ENCODE measurements around the gene TWNK. TPM values are rescaled to one million over a fixed set of nuclear protein-coding genes. Genes with fewer than 3 reads are reported as not detected.

TWNK gene
- 3.7 and 6.3 TPM in 2 replicates for total RNA-seq

DNA sequence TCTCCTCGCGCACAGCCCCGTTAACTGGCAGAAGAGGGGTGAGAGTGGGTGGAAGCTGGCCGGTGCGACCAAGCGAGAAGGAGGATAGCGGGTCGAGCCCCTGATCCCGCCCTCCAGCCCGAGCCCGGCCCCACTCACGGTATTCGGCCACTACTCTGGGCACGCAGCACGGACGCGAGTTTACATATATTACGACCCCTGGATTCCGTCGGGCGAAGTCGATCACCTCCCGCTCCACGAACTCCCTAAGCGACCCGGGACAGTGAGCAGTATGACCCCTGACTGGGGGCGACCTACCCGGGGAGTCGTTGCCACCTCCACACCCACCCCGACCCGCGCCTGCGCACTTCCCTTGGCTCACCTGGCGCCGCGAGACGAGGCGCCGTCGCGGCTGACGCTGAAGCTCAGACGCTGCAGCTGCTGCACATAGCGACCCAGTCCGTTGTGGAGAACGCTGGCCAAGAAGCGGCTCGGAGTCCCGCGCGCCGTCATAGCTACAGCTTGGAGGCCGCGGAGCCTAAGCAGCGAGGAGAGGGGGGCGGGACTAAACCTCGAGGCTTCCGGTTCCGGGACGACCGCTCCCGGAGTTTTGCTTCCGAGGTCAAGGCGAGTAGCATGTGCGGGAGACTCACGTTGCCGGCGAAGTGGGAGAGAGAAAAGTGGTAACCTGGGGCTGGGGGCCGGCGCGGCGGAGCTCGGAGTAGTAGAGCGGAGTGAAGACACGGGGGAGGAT lies at the start of gene TWNK, which contains the start of gene MRPL43:
Gene TWNK (plus strand): TSS at position 592 of the 733 bp plus-strand sequence. CDS start 668 bp downstream, outside the sequence.
Gene MRPL43 (minus strand): TSS at position 546 of the 733 bp plus-strand sequence. CDS start 54 bp downstream, at position 492.

DNA sequence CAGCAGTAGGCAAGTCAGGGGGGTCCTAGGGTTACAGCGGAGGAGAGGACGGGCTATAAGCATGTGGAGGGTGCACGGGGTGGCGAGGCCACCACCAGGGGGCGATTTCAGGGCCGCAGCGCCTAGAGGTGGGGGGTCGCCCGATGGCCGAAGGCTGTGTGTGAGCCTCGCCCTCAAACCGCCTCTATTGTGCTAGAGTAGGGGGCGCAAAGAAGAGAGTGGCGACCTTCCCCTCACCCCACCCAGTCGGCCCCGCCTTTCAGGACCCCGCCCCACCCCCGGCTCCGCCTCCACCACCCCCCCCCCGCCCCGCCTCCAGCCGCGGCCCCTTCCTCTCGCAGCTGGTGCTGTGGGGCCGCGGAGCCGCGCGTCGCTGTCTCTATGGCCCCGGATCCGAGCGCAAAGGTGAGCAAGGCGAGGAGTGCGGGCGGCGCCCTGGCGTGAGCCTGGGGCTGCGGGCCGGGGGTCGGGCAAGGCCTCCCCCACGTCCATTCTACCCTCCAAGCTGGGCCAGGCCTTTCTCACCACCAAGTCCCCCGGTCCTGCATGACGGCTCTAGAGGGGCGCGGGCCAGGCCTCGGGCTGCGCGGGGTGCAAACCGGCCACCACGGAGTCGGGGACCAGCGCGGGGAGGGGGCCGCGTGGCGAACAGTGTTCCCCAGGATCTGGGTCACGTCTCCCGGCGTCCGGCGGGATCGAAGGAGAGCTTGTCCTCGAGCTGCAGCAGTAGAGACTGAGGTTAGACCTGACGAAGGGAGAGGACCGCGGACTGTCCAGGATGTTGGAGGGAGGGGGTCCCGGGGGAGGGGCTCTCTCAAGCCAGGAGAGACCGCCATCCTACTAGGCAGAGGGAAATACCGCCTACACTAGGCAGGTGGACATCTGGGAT lies 17.9 kb upstream of the TWNK start, which contains the start of gene SEMA4G:
Gene SEMA4G (plus strand): TSS at position 318 of the 889 bp plus-strand sequence. CDS start 3,409 bp downstream, outside the sequence.

DNA sequence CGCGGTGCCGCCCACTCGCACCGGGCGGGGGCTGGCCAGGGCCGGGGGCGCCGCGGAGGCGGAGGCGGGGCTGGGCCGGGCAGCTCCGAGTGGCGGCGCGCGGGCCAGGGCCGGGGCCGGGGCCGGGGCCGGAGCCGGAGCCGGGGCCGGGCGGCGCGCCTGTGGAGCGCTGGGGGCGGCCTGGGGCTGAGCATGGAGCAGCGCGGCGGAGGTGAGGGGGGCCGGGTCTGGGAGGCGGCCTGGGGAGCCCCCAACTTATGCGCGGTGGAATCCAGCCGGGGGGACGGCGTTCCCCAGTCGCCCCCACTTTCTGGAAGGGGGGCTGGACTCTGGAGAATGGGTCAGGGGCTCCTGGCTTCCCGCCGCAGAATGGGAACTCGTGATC lies 12.4 kb downstream of the TWNK start, which contains the start of gene LZTS2:
Gene LZTS2 (plus strand): TSS at position 67 of the 385 bp plus-strand sequence. CDS start 2,731 bp downstream, outside the sequence.

DNA sequence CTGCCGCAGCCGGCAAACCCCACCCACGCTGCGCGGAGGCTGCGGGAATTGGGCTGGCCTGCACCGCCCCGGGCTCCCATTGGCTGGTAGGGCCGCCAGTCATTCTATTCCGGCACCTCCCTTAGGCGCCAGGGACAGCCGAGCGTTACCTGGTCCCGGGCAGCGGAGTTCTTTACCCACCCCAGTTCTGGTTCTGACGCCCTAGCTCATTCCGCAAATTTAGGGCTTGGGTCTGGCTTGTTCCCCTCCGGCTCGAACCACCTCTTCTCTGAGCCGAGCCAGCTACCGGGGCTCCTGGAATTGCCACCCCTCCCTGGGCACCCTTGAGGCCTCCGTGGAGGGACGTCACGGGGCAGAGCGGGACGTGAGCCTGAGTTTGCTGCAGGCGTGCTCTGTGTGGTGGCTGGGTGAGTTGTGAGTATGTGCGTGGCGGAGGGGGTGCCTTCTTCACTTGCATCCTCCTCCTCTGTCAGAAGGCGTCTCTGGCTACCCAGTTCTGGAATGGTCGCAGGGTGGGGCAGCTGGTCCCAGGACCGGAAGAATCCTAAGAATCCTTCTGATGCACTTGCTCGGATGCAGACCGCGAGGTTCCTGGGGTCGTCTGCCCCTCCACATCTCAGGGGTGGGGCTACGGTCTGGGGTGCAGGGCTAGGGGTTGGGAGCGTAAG lies 43.9 kb downstream of the TWNK start, which contains the start of the genes PDZD7 and SFXN3:
Gene PDZD7 (minus strand): TSS at position 2 of the 668 bp plus-strand sequence. CDS start 910 bp downstream, outside the sequence.
Gene SFXN3 (plus strand): TSS at position 107 of the 668 bp plus-strand sequence. CDS start 3,461 bp downstream, outside the sequence.

Other genes with a start within 250 kb of the TWNK start
- gene PAX2, start 242.0 kb upstream of the TWNK start, total RNA-seq, result not detected in 2 replicates
- gene SLF2, start 74.6 kb upstream of the TWNK start, total RNA-seq, result 20.7 and 32.7 TPM in 2 replicates
- gene SEMA4G, start 18.0 kb upstream of the TWNK start, total RNA-seq, result 0.69 and 0.98 TPM in 2 replicates
- gene MRPL43, start within 50 bp of the TWNK start, total RNA-seq, result 48.1 and 52.4 TPM in 2 replicates
- 29.5 and 37.7 TPM in 2 replicates for gene LZTS2, start 12.3 kb downstream of the TWNK start, total RNA-seq
- 0.22 and 0.43 TPM in 2 replicates for gene PDZD7, start 43.6 kb downstream of the TWNK start, total RNA-seq
- gene SFXN3, start 43.7 kb downstream of the TWNK start, total RNA-seq, result 49.0 and 56.1 TPM in 2 replicates
- gene KAZALD1, start 74.4 kb downstream of the TWNK start, total RNA-seq, result 0.26 and 0.54 TPM in 2 replicates
- gene TLX1, start 143.8 kb downstream of the TWNK start, total RNA-seq, result not detected in 2 replicates
- gene LBX1, start 241.9 kb downstream of the TWNK start, total RNA-seq, result not detected in 2 replicates